Anterior cingulate cortex (tissue), 58 donors: Measurements from ENCODE around the gene SH3BP4.

Experiments used
- DNase-seq, 58 donors: peaks; one replicate each; lab custom pipeline; 2025; lab: John Stamatoyannopoulos, UW

SH3BP4 gene

GRCh38 chr2:235073868-235074413 is 122.1 kb downstream of the SH3BP4 start:
- DNase-seq = no peak

GRCh38 chr2:235077046-235077445 is 125.2 kb downstream of the SH3BP4 start:
- DNase-seq = no peak

GRCh38 chr2:235078182-235078581 is 126.4 kb downstream of the SH3BP4 start:
- DNase-seq = no peak

GRCh38 chr2:235078914-235079472 is 127.2 kb downstream of the SH3BP4 start:
- no peak for DNase-seq

- no peak for DNase-seq
These were observed 128.3 kb downstream of the SH3BP4 start for GRCh38 chr2:235080101-235080500.

- DNase-seq = no peak
These were observed 130.9 kb downstream of the SH3BP4 start for GRCh38 chr2:235082578-235083338.

GRCh38 chr2:235083822-235084221 is 132.0 kb downstream of the SH3BP4 start:
- no peak for DNase-seq

GRCh38 chr2:235084424-235084823 is 132.6 kb downstream of the SH3BP4 start:
- DNase-seq = no peak

- no peak for DNase-seq
These were observed 133.7 kb downstream of the SH3BP4 start for GRCh38 chr2:235085476-235085875.

GRCh38 chr2:235086481-235087184 is 134.8 kb downstream of the SH3BP4 start:
- no peak for DNase-seq

GRCh38 chr2:235087832-235088495 is 136.1 kb downstream of the SH3BP4 start:
- DNase-seq = peak in 3 of 58 donors; percentile 2 to 19 (median 3)

GRCh38 chr2:235088496-235088921 is 136.7 kb downstream of the SH3BP4 start:
- DNase-seq = peak in 1 of 58 donors; percentile 14

GRCh38 chr2:235091421-235091820 is 139.6 kb downstream of the SH3BP4 start:
- DNase-seq = no peak

GRCh38 chr2:235091983-235092382 is 140.2 kb downstream of the SH3BP4 start:
- no peak for DNase-seq

GRCh38 chr2:235092433-235093223 is 140.8 kb downstream of the SH3BP4 start:
- no peak for DNase-seq

GRCh38 chr2:235094457-235094856 is 142.6 kb downstream of the SH3BP4 start:
- no peak for DNase-seq

- no peak for DNase-seq
These were observed 143.8 kb downstream of the SH3BP4 start for GRCh38 chr2:235095569-235095968.

GRCh38 chr2:235096447-235096846 is 144.6 kb downstream of the SH3BP4 start:
- DNase-seq = no peak

GRCh38 chr2:235097196-235097595 is 145.4 kb downstream of the SH3BP4 start:
- DNase-seq = no peak

GRCh38 chr2:235098269-235098668 is 146.5 kb downstream of the SH3BP4 start:
- DNase-seq = no peak
